GM19043 (cell line): Measurements from ENCODE around the gene PHACTR1.

Experiments used
- ATAC-seq: cut with Tn5 transposase; IDR thresholded peaks from one replicate; pipeline ENCODE4 v1.9.1; 2021; ENCODE audit warnings: low read depth; ENCODE audit not compliant: unreplicated experiment

The PHACTR1 gene

DNA sequence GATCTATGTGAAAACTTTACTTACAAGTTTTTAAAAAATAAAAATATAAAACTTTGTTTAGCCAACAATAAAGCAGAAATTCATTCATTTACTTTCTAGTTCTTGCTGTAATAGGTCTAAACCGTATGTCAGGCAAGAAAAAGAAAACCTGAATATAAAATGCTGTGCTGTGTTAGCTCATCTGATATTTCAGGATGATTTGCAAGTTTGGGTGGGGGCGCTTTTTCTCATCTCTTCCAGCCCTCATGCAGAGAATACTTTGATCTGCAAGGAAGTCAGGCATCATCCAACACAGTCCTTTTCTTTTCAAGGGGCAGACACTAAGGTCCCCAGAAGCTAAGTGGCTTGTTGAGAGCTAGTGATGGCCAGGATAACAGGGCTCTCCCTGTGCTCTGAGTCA is 458.5 kb downstream of the PHACTR1 start:
- no peak for ATAC-seq

DNA sequence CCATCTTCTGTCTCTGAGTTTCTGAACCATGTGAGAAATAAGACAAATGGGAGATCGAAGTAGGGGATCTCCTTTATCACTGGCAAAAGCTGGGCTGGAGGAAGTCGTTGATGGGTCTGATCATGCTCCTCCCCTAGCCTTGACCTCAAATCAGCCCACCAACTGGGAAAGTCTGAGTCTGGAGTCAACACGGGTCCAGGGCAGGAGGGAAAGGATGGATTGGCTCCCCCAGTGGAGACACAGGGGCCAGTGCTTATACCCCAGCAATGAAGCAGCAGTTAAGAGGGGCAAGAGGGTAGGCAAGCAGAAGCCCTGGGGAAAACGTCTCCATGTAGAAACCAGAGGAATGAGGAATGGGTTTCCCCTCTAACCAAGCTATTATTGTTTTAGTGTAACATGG is 459.2 kb downstream of the PHACTR1 start:
- ATAC-seq, result no peak

DNA sequence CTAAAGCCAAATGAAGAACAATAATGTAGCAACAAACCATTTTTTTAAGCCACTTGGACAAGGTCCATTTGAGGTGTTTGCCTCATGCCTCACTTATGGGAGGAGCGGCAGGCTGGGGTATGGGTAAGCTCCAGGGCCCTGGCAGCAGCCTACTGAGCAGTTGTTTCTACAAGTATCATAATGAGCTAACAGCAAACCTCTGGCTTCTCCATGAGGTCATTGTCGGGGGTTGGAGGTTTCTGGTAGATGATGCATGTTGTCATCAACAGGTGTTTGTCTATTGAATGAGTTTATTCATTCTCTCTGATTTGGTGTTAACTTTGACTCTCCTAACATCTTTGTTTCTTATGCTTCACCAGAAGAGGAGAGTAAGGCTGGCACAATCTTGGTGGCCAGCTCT is 461.1 kb downstream of the PHACTR1 start:
- ATAC-seq, result no peak

DNA sequence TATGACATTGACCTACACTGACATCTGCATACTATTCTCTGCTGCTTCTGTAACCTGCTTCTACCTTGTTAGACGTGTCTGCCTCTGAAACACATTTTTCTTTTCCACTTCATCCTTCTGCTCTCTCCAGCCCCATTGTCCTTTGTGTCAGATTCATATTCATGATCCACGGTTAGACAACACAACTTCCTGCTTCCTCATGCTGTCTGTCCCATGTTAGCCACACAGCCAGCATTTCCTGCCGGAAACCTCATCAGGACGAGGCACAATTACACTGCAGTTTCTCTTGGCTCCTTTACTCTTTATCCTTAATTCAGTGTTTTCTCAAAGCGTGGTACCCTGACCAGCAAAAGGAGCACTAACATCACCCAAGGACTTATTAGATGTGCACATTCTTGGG is 461.5 kb downstream of the PHACTR1 start:
- ATAC-seq, result no peak

DNA sequence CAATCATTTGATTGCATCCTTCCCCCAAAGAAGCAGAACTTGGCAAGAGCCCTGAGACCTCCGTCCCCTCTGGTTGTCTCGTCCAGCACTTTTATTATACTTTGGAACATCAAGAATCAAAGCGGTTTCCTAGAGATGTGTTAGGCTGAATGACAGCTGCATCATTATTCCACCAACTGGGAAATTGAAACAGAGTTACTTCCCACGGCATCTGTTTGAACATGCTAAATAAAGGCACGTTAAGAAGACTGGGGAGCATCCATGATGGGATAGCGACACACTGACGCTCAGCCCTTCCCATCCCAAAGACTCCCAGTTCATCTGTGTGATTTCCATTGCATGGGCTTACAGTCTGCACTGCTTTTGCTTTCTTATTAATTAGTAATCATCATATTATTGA is 464.0 kb downstream of the PHACTR1 start:
- no peak for ATAC-seq

DNA sequence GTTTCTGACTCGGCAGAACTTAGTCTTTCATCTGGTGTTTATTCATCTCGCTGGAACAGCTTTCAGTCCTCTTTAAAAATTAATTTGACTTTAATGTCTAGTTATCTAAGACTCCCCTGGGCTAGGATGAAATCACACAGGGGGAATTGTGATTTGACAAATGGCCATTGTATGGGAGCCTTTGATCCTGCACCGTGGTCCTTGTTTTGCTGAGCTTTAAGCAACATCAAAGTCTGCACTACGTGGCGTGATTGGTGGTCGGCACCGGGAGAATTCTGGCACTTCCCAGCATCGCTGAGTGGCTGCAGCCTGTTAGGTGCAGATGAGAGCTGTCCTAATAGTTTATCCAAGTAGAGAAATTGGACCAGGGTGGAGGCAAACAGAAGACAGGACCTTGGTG is 464.8 kb downstream of the PHACTR1 start:
- no peak for ATAC-seq

DNA sequence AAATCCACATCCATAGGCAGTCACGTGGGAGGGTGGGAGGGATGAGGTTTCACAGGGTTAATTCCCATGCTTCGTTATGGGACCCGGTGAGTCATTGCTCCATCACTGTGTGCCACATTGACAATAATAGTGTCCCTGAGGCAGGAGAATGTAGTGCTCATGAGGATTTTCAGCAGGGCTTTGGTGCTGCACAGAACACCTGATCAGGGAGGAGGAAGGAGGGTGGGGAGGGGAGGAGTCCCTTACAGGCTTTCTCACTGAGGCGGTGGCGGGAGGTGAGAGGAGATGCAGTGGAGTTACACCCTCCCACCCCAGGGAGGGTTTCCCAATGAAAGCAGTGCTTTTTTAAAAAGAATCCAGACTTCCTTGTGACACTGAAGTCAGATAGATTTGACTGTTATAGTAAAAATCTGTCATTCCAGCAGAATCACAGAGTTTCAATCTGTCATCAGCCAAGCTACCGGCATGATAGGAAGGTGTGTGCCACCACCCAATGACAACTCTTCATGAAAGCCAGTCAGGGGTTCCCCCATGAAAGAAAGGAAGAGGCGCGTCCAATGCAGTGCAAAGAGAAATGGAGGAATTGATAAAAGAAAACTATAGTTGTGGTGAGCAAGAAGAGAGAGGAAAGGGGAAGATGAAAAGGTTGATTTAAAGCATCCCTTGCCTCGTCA is 467.0 kb downstream of the PHACTR1 start:
- ATAC-seq, result no peak

DNA sequence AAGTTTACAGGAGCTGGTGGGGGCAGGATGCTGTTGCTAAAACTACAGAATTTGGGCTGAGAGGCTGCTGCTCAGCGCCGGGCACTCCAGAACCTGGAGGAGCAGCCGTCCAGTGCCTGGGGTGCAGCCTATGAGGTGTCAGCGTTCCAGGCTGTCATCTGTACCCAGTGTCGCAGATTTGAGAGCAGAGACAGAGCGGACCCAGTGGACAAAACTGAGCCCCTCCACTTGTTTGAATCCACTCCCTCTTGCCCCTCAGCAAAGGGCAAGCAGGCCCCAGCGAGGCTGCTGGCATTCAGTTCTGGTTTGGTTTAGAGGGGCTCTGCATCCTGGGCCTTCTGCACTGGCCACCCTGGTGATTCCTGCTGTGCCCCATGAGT is 467.5 kb downstream of the PHACTR1 start:
- no peak for ATAC-seq

DNA sequence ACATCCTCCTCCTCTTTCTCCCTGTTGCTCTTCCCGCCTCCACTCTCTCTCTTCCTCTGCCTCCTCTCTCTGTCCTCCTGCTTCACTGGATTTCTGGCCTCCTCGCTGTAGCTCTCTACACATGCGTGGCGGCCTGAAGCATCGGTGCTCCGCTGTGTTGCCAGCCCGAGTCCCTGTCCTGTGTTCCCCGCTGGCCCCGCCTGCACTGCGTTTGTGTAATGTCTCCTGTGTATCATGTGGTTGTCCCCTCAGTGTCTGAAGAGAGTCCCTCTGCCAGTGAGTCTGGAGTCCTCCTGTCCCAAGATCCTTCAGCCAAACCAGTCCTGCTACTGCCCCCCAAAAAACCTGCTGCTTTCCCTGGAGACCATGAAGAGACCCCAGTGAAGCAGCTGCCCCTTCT is 468.0 kb downstream of the PHACTR1 start:
- ATAC-seq, result no peak

DNA sequence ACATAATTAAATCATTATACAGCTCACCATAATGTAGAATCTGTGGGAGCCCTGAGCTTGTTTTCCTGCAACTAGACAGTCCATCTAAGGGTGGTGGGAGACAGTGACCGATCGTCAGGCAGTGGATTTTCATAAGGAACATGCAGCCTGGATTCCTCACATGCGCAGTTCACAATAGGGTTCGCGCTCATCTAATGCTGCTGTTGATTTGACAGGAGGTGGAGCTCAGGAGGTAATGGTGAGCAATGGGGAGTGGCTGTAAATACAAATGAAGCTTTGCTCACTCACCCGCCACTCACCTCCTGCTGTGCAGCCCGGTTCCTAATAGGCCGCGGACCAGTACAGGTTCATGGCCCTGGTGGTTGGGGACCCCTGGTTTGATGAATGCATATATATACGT is 470.3 kb downstream of the PHACTR1 start:
- ATAC-seq, result no peak

DNA sequence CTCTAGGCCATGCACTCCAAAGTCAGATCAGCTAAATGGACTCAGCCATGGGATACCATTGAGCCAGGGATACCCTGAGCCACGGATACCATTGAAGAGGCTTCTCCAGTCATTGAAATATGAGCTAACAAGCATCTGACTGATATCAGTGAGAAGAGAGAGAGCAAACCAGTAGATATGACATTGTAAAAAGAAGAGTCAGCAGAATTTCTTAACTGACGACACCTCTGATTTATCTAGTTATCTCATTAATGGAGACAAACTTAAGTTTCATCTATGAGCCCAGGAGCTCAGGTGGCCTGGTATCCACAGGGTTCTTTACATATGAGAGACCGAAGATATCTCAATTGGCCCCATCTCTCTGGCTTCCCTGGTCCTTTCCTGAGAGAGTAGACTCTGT is 471.1 kb downstream of the PHACTR1 start:
- ATAC-seq, result no peak

DNA sequence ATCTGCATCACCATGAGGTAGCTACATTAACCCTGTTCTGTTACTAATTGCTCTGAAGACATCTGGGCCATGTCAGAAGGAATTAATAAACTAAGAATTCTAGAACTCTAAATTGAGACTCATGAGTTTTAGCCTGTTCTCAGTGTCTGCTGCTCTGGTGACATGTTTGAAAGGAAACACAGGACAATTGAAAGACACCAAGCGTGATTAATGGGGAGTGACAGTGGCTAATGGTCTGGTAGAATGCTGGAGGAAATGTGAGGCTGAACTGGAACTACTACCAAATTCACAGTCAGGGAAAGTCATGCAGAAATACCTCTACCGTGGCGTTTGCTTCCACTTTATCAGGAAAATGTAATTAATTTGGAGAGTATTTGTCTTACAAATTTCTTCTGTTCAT is 471.7 kb downstream of the PHACTR1 start:
- no peak for ATAC-seq

DNA sequence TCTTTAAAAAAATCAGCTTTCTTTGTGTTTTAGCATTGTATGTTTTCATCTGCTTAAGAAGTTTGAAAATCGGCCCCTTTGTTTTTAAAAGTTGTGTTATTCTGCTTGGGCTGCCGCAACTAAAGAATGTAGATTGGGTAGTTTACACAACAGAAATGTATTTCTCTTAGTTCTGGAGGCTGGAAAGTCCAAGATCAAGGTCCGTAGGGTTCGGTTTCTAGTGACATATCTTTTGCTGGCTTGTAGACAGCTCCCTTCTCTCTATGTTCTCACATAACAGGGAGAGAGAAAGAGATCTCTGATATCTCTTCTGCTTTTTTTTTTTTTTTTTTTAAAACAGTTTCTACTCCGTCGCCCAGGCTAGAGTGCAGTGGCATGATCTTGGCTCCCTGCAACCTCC is 473.1 kb downstream of the PHACTR1 start:
- ATAC-seq, result no peak

DNA sequence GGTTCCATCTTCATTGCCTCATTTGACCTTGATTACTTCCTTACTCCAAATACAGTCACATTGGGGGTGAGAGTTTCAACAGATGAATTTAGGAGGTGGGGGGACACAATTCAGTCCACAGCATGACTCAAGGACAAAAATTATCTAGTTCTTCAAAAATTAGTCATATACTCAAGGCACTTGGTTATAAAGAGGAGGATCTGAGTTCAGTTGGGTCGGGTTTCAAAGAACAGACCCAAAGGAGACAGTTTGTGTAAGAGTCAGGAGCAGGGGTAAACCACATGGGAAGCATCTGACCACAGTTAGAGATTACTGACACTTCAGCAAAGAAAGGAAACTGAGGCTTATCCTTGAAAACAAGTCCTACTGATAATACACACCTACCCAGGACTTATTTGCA is 473.8 kb downstream of the PHACTR1 start:
- ATAC-seq, result no peak

DNA sequence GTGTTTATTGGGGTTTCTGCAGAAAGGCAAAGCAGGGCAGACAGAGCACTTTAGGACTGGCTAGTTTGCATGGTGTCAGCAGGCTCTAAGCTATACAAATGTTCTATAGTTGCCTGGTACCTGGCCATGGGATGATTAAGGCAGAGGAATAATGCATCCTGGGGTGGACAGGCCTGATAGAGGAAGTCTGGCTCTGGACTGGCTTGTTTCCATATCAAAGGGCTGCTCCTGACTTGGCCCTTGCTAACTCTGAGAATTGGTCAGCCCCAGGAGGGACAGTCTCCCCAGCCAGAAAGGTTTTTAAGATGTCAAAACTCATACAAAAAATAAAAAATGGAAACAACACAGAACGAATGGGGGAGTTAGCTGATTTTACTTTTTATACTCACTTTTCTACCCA is 474.9 kb downstream of the PHACTR1 start:
- no peak for ATAC-seq

DNA sequence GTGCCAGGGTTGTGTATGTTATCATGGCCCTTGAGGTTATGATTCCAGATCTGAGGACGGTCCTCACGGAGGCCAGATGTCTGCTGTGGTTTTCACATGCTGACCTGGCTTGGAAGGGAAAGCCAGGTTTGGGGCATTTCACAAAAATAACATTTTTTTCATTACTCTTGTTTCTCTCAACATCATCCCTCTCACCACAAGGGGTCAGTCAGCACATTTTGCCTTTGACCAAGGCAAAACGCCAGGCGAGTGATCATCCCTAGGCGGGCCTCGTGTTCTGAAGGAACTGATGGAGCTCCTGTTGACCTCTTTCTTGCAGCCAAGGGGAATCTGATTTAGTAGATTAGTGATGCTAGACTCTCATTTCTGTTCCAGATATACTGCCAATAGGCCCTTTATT is 478.3 kb downstream of the PHACTR1 start:
- no peak for ATAC-seq

DNA sequence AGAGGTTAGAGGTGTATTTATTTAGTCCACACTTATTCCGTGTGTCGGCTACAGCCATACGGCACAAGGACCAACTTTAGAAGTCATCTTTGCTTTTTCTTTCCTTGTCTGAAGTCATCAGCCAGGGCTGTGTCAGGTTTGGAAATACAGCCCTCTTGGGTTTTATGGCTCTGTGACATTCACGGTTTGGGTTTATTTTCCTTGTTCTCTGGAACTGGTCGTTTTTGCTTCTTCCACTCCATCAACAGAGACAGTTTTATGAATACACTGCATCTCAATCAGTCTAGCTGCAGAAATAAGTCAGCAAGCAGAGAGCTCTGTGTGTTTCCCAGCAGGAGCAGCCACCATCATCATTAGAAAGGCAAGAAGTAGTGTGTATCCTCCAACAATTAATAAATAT is 479.2 kb downstream of the PHACTR1 start:
- no peak for ATAC-seq

DNA sequence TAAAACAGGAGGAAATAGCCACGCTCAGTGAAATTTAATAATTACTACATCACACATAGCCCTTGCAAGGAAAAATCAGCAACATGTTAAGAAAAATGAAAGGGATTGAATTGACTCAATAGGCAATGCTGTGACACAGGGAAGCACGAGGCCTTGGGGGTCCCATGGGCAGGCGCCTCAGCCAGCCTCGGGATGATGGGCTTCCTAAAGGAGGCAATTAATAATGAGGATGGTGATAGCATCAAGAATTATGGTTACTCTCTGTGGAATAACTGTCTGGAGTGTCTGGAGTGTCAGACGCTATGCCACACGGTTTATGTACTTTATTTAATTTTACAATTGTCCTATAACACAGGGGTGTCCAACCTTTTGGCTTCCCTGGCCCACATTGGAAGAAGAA is 481.6 kb downstream of the PHACTR1 start:
- no peak for ATAC-seq

DNA sequence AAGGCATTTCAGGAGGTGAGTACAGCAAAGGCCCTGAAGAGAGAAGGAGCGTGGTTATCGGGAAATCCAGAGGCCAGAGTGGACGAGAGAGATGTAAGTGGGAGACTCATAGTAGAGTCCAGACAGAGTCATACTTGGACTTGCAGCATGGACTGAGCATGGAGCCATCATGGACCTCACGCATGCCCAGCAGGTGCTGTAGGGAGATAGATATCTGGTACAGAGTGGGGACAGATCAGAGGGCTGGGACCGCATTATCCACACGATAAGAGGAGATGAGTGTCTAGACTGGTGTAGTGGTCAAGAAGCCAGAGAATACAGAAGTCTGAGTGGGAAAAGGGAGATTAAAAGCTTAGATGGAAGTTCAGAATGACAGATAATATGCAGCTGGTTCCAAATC is 484.8 kb downstream of the PHACTR1 start:
- no peak for ATAC-seq

DNA sequence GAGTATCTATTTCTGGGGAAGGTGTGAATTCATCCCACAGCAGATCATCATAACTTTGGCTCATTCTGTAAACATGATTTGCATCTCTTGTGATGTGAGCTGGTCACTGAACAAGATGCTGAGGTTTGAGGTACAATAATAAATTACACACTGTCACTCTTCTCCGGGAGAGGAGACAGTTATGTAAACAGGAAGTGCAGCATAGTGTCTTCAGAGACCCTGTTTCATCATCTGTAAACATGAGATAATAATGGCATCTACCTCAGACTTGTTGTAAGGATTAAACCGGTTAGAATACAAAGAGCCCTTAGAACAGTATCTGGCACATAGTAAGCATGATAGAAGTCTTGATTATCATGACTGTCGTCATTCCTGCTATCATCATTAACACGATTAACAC is 486.6 kb downstream of the PHACTR1 start:
- ATAC-seq, result no peak

DNA sequence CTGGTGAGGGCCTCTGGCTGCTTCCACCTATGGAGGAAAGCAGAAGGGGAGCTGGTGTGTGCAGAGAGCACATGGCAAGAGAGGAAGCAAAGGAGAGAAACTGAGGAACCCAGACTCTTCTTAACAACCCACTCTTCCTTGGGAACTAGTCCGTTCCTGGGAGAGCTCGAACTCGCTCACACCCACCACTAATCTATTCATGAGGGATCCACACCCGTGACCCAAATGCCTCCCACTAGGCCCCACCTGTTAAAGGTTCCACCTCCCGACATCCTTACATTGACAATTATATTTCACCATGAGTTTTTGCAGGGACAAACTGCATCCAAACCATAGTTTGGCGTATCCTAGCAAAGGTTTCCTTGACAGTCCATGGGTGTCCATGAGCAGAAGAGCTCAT is 488.5 kb downstream of the PHACTR1 start:
- no peak for ATAC-seq

DNA sequence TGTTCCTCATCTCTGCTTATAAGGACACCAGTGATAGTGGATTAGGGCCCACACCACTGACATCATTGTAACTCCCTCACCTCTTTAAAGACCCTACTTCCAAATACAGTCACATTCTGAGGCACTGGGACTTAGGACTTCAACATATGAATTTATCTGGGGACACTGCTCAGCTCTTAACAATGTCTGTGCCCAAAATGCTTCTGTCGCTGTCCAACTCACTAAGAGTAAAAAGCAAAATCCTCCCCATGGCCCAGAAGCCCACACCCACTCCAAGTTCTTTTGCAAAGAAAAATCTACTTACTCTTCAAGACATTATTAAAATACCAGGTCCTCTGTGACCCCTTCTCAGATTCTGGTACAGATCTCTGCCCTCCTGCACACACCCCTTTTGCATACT is 495.5 kb downstream of the PHACTR1 start:
- ATAC-seq, result no peak

DNA sequence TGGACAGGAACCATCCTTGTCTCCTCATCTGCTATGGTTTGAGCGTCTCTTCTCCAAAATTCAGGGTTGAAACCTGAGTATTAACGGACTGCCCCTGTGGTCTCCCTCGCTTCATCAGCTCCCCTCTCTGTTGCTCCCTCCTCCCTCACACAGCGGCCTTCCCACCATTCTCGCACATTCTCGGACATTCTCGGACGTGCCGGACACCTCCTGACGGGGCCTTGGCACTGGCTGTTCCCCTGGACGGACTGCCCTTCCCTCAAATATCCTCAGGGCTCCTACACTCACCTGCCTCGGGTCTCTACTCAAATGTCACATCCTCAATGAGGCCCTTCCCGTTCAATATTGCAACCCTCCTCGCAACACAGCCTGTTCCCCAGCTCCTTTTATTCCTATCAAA is 496.0 kb downstream of the PHACTR1 start:
- ATAC-seq, result no peak
